AG09319 (cell line): ENCODE results near the gene CMTM5.

Experiments used
- DNase-seq: peaks from one replicate; pipeline ENCODE4 v3.0.0-alpha.2; 2010; ENCODE audit warnings: low read depth; ENCODE audit errors: extremely low read depth
- TF ChIP-seq, protein P1 (sequence below): IDR thresholded peaks from 2 replicates; pipeline ENCODE4 v1.5.1; 2011; ENCODE audit warnings: low read depth, mild to moderate bottlenecking, inconsistent platforms, low read length, moderate library complexity

Gene CMTM5

GRCh38 chr14:23353433-23353780, 23.4 kb upstream of the CMTM5 start:
- no peak for DNase-seq
- TF ChIP-seq, protein P1, sequence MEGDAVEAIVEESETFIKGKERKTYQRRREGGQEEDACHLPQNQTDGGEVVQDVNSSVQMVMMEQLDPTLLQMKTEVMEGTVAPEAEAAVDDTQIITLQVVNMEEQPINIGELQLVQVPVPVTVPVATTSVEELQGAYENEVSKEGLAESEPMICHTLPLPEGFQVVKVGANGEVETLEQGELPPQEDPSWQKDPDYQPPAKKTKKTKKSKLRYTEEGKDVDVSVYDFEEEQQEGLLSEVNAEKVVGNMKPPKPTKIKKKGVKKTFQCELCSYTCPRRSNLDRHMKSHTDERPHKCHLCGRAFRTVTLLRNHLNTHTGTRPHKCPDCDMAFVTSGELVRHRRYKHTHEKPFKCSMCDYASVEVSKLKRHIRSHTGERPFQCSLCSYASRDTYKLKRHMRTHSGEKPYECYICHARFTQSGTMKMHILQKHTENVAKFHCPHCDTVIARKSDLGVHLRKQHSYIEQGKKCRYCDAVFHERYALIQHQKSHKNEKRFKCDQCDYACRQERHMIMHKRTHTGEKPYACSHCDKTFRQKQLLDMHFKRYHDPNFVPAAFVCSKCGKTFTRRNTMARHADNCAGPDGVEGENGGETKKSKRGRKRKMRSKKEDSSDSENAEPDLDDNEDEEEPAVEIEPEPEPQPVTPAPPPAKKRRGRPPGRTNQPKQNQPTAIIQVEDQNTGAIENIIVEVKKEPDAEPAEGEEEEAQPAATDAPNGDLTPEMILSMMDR, result no peak

DNA sequence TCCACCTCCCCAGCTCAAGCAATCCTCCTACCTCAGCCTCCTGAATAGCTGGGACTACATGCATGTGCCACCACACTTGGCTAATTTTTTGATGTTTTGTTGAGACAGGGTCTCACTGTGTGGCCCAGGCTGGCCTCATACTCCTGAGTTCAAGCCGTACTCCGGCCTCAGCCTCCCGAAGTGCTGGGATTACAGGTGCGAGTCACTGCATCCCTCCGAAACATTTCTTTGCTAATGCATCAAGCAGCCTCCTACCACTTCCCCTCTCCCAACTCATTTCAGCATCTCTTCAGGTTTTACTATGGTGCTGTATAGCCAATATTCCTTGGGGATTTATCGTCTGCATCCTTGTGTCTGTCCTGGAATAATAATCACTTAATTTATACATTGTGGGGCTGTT, 21.9 kb upstream of the CMTM5 start:
- DNase-seq, result no peak
- TF ChIP-seq, protein P1, result no peak

DNA sequence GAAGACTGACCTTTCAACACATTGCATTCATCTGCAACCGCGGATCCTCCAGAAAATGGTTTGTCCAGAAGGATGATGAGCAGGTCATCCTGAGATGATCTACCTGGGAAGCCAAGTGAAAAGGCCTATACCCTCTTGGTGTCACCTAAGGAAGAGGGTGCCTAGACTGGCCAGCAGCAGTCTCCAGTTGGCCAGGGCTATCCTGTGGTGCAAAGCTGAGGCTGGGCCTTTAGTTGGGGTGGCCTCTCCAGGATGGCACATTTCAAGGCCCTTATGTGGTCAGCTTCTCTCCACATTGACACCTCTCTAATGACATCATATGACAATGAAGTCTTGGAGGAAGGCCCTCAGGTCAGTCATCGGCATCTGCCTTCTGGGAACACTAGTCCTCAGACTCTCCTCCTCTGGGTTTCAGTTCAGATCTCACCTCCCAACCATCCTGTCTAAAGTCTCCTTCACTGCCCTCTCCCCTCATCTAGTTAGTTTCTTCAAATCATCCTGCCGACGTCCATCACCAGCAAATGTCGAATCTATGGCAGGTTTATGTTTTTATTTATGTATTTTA, 20.9 kb upstream of the CMTM5 start:
- no peak for DNase-seq
- TF ChIP-seq, protein P1, result no peak

DNA sequence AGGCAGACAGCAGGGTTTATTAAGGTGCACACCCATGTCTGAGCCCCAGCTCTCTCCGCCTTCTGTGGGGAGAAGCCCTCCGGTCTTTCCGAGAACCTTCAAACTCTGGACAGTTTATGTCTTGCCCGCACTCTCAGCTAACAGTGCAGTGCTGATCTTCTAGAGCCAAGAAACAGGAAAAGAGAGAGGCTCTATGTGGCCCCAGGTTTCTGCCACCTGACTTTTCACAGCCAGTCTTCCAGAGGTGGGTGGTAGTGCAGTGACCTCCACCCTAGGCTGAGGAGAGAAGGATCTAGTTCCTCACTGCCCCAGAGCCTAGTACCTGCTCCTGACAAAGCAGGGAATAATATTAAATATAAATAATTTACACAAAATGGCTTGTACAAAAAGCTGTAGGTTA, 20.2 kb upstream of the CMTM5 start:
- TF ChIP-seq, protein P1, result no peak
- no peak for DNase-seq

DNA sequence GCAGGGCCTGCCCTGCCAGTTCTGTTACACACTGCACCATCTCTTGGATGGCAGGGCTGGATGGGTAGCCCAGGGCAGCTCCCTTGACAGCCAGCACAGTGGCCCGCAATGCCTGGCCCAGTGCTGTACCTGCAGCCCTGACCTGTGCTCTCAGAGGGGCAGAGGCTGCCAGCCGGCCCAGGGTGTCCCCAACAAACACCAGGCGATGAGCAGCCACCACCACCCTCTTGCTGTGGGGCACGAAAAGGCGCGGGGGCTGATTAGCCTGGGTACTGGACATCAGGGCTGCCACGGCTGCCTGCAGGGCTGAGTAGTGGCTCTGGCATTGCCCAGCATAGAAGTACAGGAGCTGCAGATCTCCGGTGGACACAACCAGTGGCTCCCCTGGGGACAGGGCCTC, 19.6 kb upstream of the CMTM5 start:
- no peak for DNase-seq
- TF ChIP-seq, protein P1, result no peak

DNA sequence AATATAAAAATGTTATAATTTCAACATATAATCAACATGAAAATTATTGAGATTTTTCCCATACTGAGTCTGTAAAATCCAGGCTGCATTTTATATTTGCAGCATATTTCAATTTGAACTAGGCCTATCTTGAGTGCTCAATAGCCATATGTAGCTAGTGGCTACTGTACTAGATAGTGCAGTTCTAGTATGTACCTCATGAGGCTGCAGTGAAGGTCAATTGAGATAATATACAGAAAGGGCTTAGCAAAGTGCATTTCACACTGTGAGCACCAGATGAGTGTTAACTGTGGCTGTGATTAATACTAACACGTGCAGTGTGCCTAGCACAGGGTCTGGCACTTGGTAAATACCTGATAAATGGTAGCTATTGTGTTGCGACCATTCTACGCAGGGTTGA, 18.8 kb upstream of the CMTM5 start:
- no peak for DNase-seq
- TF ChIP-seq, protein P1, result no peak

DNA sequence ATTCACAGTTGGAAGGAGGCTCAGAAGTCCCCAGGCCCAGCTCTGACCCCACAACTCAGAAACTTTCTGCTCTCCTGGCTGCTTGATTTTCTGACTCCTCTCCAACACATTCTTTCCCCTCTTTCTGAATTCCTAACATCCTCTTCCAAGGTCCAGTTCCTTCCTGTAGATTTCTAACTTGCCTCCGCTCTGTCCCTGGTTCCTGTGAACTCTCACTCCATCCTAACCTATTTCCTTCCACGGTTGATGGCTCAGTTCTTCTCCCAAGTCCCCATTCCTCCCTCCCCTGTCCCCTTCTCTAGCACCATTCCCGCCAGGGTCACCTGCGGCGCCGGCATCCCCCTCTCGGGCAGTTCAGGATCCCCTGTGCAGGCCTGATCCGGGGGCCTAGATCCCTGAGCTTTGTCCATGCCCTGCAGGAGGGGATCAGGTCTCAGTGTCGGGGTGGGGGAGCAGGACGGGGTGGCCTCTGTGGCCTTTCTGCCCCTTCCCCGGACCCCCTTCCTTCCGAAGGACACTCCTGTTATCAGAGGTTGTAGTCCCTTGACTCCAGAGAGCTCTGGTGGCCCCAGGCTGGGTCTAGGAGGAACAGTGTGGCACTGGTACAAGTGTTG, 18.2 kb upstream of the CMTM5 start:
- TF ChIP-seq, protein P1, result no peak
- no peak for DNase-seq
